Limb (tissue), 2 donors: ENCODE measurements around the gene ST8SIA5.
"Not testable (repeated sequence)": the region's sequence is repeated elsewhere in the genome, so short reads cannot be mapped to it uniquely, and the experiment has no call there.

Experiments used
- DNase-seq, 2 donors: peaks; one replicate each; pipeline ENCODE4 v3.0.0-alpha.2; 2016; ENCODE audit errors: extremely low spot score in 2 of 2

The ST8SIA5 gene, protein sequence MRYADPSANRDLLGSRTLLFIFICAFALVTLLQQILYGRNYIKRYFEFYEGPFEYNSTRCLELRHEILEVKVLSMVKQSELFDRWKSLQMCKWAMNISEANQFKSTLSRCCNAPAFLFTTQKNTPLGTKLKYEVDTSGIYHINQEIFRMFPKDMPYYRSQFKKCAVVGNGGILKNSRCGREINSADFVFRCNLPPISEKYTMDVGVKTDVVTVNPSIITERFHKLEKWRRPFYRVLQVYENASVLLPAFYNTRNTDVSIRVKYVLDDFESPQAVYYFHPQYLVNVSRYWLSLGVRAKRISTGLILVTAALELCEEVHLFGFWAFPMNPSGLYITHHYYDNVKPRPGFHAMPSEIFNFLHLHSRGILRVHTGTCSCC

DNA sequence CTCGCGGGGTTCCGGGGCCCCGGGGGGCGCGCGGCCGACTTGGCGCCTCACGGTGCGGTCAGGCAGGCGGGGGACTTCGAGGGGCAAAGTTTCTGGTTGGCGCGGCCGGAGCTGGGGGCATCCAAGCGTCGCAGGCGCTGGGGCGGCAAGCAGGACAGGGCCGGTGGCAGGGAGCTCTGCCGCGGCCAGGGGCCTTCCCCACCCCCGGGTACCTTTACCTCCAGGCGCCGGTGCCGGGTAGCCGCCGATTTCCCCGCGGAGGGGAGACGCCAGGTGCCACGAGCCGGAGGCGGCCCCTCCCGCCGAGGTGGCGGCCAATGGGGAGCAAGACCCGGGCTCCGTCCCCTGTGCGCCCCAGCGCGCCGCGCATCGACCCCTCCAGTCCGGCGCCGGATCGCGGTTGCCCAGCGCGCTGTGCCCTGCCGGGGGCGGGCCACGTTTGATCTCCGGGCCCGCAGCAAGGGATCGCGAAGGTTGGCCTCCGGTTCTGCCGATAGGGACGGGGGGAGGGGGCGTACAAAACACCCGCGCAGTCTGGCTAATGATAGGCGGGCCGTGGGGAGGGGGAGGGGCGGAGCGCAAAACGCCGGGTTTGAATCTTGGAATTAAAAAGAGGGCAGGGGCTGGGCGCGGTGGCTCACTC, at the start of gene ST8SIA5:
Gene ST8SIA5 (minus strand): TSS at position 495 of the 643 bp plus-strand sequence. CDS start 545 bp downstream, outside the sequence.
- DNase-seq, result peak in 1 of 2 donors; percentile 66

DNA sequence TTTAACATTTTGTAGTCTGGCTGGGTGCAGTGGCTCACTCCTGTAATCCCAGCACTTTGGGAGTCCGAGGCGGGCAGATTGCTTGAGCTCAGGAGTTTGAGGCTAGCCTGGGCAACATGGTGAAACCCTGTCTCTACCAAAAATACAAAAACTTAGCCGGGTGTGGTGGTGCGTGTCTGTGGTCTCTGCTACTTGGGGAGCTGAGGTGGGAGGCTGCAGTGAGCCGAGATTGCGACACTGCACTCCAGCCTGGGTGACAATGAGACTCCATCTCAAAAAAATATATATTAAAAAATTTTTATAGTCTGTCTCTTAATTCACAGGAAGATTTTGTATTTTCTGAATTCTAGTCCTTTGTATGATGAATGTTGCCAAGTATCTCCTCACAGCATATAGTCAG, 39.1 kb upstream of the ST8SIA5 start:
- DNase-seq, result not testable (repeated sequence)

DNA sequence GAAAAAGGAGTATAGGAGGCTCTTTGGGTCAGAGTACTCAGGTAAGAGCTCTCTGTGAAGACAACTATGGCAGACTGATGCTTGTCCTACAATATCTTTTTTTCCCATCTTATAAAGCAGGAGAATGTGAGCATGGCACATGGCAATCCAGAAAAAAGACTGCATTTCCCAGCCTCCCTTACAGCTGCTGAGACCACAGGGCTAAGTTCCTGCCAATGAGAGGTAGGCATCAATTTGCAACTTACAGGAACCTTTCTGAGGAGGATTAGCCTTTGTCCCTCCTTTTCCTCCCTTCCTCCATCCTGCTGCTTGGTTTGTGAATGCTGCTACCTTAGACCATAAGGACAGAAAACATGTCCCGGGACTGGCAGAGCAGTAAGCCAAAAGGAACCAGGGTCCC, 37.8 kb upstream of the ST8SIA5 start:
- no peak for DNase-seq

DNA sequence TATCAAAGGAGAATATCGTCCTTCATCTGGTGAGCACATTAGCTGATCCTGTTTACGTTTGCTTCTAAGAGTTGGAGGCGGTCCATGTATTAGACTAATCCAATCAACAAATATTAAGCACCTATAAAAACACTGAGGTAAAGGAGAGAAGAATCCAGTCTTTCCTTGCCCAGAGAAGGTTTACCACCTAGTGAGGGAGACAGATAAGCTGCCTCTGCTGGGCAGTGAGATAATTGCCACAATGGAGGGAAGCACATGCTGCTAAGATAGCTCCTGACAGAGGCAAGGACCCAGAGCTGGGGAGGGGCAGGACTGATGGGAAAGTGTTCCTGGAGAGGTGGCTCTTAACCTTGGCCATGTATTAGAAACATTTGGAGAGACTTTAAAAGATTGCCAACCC, 36.7 kb upstream of the ST8SIA5 start:
- DNase-seq, result no peak

DNA sequence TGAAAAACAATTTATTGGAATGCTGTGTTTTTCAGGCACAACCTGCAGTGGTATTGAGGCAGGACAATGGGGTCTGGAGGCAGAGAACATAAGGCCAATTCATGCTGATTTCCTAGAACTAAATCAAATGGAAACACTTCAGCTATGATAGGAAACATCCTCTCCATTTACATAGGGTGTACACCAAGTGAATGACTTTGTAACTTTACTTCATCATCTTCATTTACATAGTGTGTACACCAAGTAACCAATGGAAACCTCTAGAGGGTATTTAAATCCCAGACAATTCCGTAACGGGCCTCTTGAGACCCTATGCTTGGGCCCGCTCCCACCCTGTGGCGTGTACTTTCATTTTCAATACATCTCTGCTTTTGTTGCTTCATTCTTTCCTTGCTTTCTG, 32.2 kb upstream of the ST8SIA5 start:
- no peak for DNase-seq

DNA sequence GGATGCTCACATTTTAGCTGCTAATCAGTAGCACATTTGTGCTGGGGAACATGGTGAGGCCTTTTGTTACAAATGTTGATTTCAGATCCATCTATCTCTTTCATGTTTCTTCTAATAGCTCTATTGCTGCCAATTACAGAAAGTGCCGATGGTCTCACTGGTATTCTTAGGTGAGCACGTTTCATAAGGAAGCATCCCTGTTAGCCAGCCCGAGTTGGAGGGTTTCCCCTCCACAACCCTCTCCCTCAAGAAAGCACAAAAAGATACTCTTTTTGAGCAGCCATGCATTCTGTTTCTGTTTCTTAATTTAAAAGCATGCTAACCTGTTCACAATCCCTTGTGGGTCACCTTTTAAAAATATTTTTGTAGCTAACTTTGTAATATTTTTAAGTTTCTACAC, 30.8 kb upstream of the ST8SIA5 start:
- no peak for DNase-seq

DNA sequence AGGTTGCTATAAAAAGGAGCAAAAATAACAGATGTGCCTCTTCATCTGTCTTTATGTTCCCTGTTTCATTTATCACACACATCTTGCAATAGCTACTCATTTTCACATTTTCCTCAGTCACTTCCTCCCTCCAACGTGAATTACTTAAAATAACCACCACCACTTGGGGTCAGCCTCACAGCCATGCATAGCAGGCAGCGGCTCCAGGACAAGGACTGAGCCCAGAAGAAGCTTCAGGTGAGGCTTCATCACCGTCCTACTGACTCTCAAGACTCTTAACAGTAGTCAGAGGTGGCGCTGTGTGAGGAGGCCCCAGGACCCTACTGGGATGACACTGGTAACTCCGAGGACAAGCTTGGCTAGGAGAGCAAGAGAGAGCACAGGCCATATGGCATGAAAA, 15.5 kb upstream of the ST8SIA5 start:
- no peak for DNase-seq

DNA sequence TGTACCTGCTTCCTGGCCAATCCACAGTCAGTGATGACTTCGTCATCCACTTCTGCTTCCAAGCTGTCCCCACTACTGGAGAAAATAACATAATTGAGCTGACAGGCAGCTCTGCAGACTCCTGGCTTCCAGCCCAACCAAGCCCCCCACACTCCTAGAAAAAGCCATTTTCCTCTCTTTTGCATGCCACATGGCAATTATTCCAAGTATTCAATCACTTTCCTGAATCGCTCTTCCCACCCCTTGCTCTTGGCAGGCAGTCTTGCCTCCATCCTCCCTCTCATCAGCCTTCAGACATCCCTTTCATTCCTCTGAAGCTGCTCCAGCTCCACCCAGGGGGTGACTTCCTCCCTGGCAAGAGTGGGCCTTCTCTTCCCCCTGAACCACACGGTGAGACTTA, 14.3 kb upstream of the ST8SIA5 start:
- peak in 1 of 2 donors; percentile 54 for DNase-seq

DNA sequence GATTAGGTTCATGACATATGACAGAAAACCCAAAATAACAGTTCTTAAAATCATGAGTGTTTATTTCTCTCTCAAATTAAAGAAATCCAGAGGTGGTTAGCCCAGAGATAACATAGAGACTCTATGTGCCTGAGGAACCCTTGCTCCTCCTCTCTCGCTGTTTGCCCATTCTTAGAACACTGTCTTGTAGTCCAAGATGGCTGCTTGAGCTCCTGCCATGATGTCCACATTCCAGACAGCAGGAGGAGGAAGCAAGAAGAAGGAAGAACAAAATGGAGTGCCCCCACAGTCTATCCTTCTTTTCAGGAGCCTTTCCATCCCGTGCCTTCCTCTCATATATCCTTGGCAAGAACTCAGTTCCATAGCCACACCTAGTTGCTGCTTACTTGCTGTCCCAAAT, 13.9 kb upstream of the ST8SIA5 start:
- DNase-seq, result no peak

DNA sequence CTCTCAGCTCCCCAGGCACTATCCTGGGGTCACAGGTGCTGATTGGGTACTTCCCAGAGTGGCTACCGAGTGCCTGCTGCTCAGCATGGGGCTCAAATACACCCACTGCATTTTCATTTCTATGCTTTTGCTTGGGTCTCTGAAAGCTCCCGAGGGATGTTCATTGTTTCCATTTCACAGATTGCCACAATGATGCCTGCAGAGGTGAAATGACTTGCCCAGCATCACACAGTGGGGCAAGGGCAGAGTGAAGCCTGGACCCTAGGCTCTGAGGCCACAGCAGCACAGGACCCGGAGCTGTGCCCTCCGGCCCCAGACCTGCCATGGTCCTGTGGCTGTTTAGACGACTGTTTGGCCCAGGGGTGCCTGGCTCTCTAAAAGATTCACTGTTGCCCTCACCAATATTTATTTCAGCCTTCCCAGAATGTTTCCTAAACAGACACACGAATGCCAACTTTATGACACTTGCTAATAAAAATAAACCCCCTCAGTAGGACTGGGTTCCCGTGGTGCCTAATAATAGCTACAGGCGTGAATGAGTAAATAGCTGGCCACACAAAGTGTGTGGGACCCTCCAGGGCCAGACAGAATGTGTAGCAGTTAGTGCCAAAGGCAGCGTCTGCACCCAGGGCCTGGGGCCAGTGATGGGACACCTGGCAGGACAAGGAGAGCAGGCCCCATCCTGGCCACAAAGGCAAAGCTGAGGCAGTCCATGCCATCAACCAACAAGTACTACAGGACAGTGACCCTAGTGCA, 11.5 kb upstream of the ST8SIA5 start:
- no peak for DNase-seq

DNA sequence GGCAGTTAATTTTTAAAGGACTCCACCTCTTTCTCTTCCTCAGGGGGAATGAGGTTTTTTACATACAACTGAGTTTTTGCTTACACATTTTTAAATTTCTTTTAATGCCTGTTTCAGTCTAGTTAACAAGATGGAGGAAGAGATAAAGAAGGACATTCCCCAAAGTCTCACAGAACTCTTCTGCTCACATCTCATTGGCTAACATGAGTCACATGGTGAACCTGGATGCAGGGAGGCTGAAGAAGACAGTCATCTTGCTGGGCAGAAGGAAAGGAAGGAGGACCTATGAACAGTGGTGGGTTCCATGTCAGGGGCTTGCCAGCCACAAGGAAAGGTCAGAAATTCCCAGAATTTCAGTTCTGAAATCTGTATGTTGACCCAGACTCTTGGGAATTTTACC, 10.4 kb upstream of the ST8SIA5 start:
- DNase-seq, result no peak

DNA sequence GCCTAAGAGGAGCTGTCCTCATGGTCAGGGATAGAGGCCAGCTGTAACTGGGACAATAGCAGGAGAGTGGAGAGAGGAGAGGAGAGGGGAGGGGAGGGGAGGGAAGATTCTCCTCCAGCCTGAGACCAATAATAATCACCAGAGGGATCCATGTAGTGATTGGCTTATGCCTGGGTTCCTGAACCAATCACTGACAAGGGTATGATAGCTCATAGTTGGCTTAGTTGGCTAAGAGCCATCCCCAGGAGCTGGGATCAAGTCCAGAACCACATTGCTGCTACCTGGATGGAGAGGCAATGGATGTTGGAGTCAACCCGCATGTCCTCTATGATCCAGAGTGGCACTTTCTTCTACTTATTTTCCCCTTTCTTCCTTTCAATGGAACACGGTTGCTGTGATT, 7.7 kb upstream of the ST8SIA5 start:
- DNase-seq, result no peak

DNA sequence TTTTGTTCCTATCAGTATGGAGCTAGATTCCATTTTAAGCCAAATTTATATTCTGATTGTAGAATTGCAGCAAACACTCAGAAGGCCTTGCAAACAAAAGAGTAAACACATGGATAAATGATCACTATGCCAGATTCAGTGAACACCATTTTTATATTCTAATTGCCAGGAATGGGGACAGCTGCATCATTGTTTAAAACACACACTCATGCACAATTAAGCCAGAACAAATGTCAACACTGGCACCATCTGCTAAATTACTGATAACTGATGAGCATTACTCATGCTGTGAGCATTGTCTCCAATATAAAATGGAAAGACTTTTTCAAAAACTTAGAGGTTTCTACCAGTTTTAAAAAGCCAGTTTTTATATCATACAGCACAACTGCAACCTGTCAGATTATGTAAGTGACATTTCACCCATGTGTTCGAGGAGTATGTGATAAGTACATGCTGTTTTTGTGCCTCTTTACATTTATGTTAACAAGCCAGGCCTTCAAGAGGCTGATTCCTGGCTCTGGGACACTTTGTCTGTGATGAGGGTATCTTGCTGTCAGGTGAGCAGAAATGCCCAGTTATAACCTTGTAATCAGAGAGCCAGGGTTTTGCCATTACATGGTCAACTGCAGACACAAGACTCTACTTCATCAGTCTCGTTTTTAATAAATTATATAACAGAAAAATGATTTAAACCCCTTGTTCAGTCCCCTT, 4.4 kb upstream of the ST8SIA5 start:
- DNase-seq, result no peak

DNA sequence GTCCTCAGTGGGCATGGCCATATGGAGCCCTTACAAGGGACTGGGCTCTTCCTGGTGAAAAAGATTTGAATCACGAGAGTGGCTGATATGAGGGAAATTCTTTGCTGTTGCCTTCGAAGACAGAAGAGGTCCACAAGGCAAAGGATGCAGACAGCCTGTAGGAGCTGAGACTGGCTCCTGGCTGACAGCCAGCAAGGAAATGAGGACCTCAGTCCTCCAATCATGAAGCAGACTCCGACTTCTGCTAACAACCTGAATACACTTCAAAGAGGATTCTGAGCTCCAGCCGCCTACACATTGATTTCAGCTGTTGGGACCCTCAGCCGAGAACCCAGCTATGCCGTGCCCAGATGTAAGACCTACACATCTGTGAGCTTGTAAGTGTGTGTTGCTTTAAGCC, 3.0 kb upstream of the ST8SIA5 start:
- DNase-seq, result peak in 1 of 2 donors; percentile 46

DNA sequence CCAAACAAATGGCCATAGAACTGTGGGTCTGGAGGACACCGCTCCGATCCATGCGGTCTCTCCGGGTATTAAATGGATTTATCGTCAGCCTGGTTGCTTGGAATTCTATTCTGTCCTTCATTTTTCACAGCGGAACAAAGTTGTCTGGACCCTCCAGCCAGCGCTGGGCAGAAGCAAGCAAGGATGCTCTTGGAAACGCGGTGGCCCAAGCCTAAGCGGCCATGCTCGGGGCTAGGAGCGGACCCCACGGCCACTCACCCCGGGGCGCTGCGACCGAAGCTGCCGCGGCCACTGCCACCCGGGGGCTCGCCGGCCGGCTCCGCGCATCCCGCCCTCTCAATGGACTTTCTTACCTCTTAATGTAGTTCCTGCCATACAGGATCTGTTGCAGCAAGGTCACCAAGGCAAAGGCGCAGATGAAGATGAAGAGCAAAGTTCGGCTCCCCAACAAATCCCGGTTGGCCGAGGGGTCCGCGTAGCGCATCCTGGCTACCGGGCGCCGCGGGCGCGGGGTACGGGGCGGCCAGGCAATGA, 761 bp downstream of the ST8SIA5 start:
- DNase-seq, result peak in 1 of 2 donors; percentile 44

DNA sequence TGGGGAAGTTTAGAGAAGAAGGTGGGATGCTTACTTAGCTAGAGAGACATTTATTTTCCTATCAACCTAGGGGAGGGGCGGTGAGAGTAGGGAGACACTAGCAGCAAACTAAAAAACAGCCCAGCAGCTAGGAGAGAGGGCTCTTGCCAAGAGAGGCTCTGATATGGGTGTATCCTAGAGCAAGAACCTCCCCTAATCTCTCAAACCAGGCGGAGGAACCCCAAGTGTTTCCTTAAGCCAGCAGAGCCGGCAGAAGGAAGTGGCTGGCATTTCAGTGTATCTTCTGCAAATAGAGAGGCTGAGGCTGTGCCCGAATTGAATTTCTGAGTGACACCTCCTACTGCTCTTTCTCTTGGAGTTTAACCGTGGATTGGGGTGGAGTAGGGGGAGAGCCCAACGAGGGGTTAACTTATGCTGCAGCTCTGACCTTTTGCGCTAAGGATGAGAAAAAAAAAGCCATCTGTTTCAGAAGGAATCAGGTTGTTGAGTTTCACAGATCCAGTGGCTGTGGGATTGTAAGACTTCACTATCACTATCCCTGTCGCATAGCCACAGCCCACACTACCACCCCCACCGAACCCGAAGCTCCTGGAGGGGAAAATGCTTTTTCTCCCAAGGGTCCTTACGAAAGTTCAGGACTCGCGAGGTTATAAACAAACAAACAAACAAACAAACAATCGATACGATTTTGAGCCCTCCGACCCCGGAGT, 1.4 kb downstream of the ST8SIA5 start:
- DNase-seq, result no peak

DNA sequence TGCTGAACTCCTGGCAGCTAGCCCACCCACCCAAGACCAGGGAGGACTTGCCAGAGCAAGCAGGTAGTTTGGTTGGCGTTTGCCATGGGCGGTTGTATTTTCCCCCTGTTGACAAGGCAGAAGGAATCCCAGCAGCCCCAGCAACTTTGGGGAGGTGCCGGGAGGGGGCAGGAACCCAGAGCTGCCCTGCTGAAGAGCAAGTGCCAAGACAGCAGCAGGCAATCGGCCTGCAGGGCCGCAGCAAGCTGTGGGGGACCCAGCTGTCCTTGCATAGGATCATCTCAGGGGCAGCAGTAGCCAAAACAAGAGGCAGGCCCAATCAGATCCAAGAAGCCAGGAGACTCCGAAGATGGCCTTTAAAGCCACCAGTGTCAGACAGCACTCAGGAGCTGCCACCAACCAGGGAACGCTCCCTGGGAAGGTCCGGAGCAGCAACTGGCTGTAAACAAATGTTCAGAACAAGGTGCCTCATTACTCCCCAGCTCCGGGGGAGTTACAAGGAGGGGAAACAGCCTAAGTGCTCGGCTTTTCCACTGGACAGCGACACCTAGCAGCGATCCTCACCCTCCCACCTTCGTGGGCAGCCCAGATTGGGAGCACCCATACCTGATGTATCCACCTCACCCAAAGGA, 2.1 kb downstream of the ST8SIA5 start:
- peak in 1 of 2 donors; percentile 36 for DNase-seq

DNA sequence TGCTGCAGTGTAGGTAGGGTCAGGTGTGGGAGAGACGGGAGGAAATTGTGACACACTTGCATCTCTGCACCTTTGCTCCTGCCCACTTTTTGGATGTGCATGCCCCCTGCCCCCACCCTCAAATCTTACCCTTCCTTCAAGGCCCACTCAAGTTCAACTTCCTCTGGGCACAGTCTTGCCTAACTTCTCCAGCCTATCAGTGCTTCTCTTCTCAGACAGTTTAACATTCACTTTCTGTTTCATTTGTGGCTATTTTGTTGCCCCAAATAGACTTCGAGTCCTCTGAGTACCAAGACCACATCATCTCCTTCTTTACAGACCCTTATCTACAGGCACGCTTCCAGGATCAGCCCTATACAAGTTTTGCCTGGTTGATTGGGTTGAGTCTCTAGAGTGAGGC, 2.7 kb downstream of the ST8SIA5 start:
- DNase-seq, result no peak

DNA sequence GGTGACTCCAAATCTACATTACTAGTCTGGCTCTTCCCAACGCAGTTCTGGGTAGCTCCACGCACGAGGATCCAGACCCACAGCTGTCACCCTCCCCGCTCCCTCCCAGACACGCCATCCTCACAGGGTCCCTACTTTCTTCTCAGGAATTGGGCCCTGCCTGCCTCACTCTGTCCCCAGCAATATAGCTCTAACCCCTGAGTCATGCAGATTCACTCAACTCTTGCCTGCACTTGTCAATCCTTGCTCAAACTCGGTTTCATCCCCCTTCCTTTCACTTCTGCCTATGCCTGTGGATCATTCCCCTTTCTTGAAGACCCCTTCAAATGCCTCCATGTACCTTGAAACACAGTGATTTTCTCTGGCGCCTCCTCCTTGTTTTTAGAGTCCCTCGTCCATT, 5.0 kb downstream of the ST8SIA5 start:
- no peak for DNase-seq

DNA sequence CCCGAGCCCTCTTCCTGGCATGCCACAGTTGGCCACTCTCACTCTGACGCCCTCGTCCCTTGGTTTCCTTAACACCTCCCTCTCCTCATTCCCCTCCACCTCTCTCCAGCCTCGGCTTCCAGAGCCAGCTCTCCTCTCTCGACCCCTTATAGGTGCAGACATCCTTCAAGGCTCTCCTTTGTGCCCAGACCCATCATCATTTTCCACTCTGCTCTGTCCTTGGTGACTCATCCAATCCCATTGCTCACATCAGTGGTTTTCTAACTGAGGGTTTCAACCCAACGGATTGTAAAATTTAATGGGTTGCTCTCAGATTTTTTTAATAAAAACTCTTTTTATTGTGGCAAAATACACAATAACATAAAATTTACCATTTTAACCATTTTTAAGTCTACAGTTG, 6.2 kb downstream of the ST8SIA5 start:
- no peak for DNase-seq
